K562 (cell line): ENCODE data around the gene CD151. TPM values are rescaled to one million over a fixed set of nuclear protein-coding genes. Genes with fewer than 3 reads are reported as not detected.

Source experiments
- ARID4B ChIP-seq: sonication (generic); formaldehyde crosslinking; IDR thresholded peaks from 2 replicates; pipeline ENCODE4 v1.8.0; 2022; ENCODE audit warnings: mild to moderate bottlenecking, missing genetic modification reagents
- CXXC5 ChIP-seq: fragments of 250-450 bp; sonication (Bioruptor Pico); IDR thresholded peaks from 2 replicates; pipeline ENCODE4 v1.8.0; 2022; ENCODE audit warnings: inconsistent platforms, mild to moderate bottlenecking, moderate library complexity
- E2F1 ChIP-seq: sonication (generic); formaldehyde crosslinking; IDR thresholded peaks from 2 replicates; pipeline ENCODE4 v1.8.1; 2023; ENCODE audit warnings: mild to moderate bottlenecking, missing genetic modification reagents, moderate library complexity
- JUN ChIP-seq, 2 experiments: sonication (generic) in 1 of 2; formaldehyde crosslinking in 1 of 2; IDR thresholded peaks; 2 replicates each; pipeline versions ENCODE4 v1.6.1 to v1.8.0; 2012 to 2022; ENCODE audit warnings: borderline replicate concordance in 2 of 2, mild to moderate bottlenecking in 2 of 2, improper control_type of control experiment in 1 of 2, low read depth in 1 of 2, low read length in 1 of 2, missing genetic modification reagents in 1 of 2
- MAFF ChIP-seq: IDR thresholded peaks from 2 replicates; pipeline ENCODE4 v1.6.1; 2012; ENCODE audit warnings: low read length, improper control_type of control experiment
- MAZ ChIP-seq, 2 experiments: fragments of 450-650 bp in 1 of 2; sonication (generic) in 1 of 2; formaldehyde crosslinking; IDR thresholded peaks in 1 of 2; conservative IDR thresholded peaks in 1 of 2; 2 replicates each; pipeline versions ENCODE4 v1.4.0 to v1.5.0; 2020; ENCODE audit warnings: mild to moderate bottlenecking in 1 of 2, missing genetic modification reagents in 1 of 2
- NFIC ChIP-seq: fragments of 450-650 bp; IDR thresholded peaks from 2 replicates; pipeline ENCODE4 v1.6.1; 2017; ENCODE audit warnings: mild to moderate bottlenecking, inconsistent platforms
- PHF8 ChIP-seq: fragments of 200-600 bp; sonication (generic); IDR thresholded peaks from 2 replicates; pipeline ENCODE4 v1.6.1; 2012; ENCODE audit warnings: mixed run types, mild to moderate bottlenecking, inconsistent platforms, low read length, moderate library complexity, borderline replicate concordance
- PKNOX1 ChIP-seq: fragments of 450-650 bp; IDR thresholded peaks from 2 replicates; pipeline ENCODE4 v1.6.1; 2016
- RBM34 ChIP-seq: fragments of 200-400 bp; formaldehyde crosslinking; IDR thresholded peaks from 2 replicates; pipeline ENCODE4 v1.6.1; 2018; ENCODE audit warnings: low read length, borderline replicate concordance; ENCODE audit not compliant: insufficient read depth
- RFX1 ChIP-seq: fragments of 450-650 bp; IDR thresholded peaks from 2 replicates; pipeline ENCODE4 v1.6.1; 2016; ENCODE audit warnings: mild to moderate bottlenecking, moderate library complexity
- SAP30 ChIP-seq: fragments of 200-600 bp; sonication (generic); IDR thresholded peaks from 2 replicates; pipeline ENCODE4 v1.6.1; 2012; ENCODE audit warnings: borderline replicate concordance, low read depth, mild to moderate bottlenecking, moderate library complexity, low read length, control low read depth, inconsistent platforms; ENCODE audit not compliant: insufficient read depth, poor library complexity, severe bottlenecking
- SP1 ChIP-seq: sonication (generic); formaldehyde crosslinking; IDR thresholded peaks from 2 replicates; pipeline ENCODE4 v1.8.1; 2022; ENCODE audit warnings: mild to moderate bottlenecking, missing genetic modification reagents
- TARDBP ChIP-seq: fragments of 450-650 bp; IDR thresholded peaks from 2 replicates; pipeline ENCODE4 v1.6.1; 2016
- ZBTB2 ChIP-seq: fragments of 450-650 bp; IDR thresholded peaks from 2 replicates; pipeline ENCODE4 v1.6.1; 2016; ENCODE audit warnings: antibody characterized with exemption
- ZFP36 ChIP-seq: fragments of 150-350 bp; IDR thresholded peaks from 2 replicates; pipeline ENCODE4 v1.6.1; 2018; ENCODE audit warnings: low read length, low read depth; ENCODE audit not compliant: partially characterized antibody
- ZNF121 ChIP-seq: sonication (generic); formaldehyde crosslinking; conservative IDR thresholded peaks from 2 replicates; pipeline ENCODE4 v1.8.0; 2022; ENCODE audit warnings: missing genetic modification reagents
- ZNF431 ChIP-seq: sonication (generic); formaldehyde crosslinking; IDR thresholded peaks from 2 replicates; pipeline ENCODE4 v1.8.0; 2022; ENCODE audit warnings: mild to moderate bottlenecking, missing genetic modification reagents
- polyA plus RNA-seq, 8 experiments: library from polyadenylated mRNA; depleted of rRNA in 4 of 8; stranded (reverse) in 5 of 8; unstranded in 3 of 8; fragments of >200 nt; fragmentation: Nextera tagmentation in 2 of 8; fragmentation: Illumina TruSeq in 1 of 8; extraction: Ambion mirVana in 2 of 8; extraction: Trizol in 1 of 8; gene quantifications; 2 replicates each; pipeline versions ENCODE4 v1.2.1 to v1.2.3, GENCODE V29; 2011 to 2014; ENCODE audit warnings: inconsistent platforms in 1 of 8, missing spikeins in 1 of 8
- total RNA-seq, 7 experiments: library from RNA; depleted of rRNA in 6 of 7; stranded (reverse); fragments of >200 nt in 6 of 7; fragmentation: Illumina TruSeq in 2 of 7; extraction: Trizol in 2 of 7; gene quantifications; 2 replicates each; pipeline versions ENCODE4 v1.2.1 to v1.2.3, GENCODE V29; 2011 to 2021; ENCODE audit warnings: low replicate concordance in 1 of 7

Gene CD151
- total and polyA plus RNA-seq, 9 of the 15 experiments (the other 6 are each of a cell fraction or from before 2014, with no cell fraction given), result 2.3 to 187 (median 140) TPM

GRCh38 chr11:797296-798092 lies 35.3 kb upstream of the CD151 start (continued):
- TF ChIP-seq NFIC, result peak; percentile 30
- peak; percentile 46 for TF ChIP-seq PKNOX1
- peak; percentile 63; the same call in 1 of the 2 replicates for TF ChIP-seq PHF8
- 0 out of 2 replicates have a peak, but pooled peaks have one; percentile 33 for TF ChIP-seq ZBTB2
- peak; percentile 72 for TF ChIP-seq CXXC5 (CRISPR knock-in tag)
- TF ChIP-seq MAFF, result no peak
- no peak for TF ChIP-seq TARDBP
- TF ChIP-seq JUN (IDR thresholded peaks at IDR 0.05; ENCODE audit: borderline replicate concordance, low read depth, low read length), result no peak
- TF ChIP-seq JUN (CRISPR knock-in tag; IDR thresholded peaks at IDR 0.05; ENCODE audit: borderline replicate concordance), result 0 out of 2 replicates have a peak, but pooled peaks have one; percentile 51
- TF ChIP-seq MAZ (CRISPR knock-in tag; conservative IDR thresholded peaks at IDR 0.05 in 1 of 2, IDR thresholded peaks at IDR 0.05 in 1 of 2), result peak; percentile 8 to 32; a peak in 1 of 4 replicates
- no peak for TF ChIP-seq ZFP36
- no peak for TF ChIP-seq E2F1 (CRISPR knock-in tag)
- TF ChIP-seq RFX1, result peak; percentile 94
- TF ChIP-seq SP1 (CRISPR knock-in tag), result peak; percentile 34; the same call in 1 of the 2 replicates
- TF ChIP-seq ZNF431 (CRISPR knock-in tag), result no peak
- peak; percentile 96 for TF ChIP-seq ARID4B (CRISPR knock-in tag)
- peak; percentile 74 for TF ChIP-seq SAP30
- no peak for TF ChIP-seq RBM34
- no peak for TF ChIP-seq ZNF121 (CRISPR knock-in tag)
